ENCODE data around the gene IGFBP7.
"Not testable (repeated sequence)": the region's sequence is repeated elsewhere in the genome, so short reads cannot be mapped to it uniquely, and the experiment has no call there.

The IGFBP7 gene

GRCh38 chr4:57068237-57068981 lies 41.8 kb downstream of the IGFBP7 start:
- no peak for DNase-seq

GRCh38 chr4:57065730-57066482 lies 44.3 kb downstream of the IGFBP7 start:
- no peak for DNase-seq

- DNase-seq, result no peak
These were observed 45.1 kb downstream of the IGFBP7 start for GRCh38 chr4:57064811-57065711.

GRCh38 chr4:57064120-57064519 lies 46.1 kb downstream of the IGFBP7 start:
- DNase-seq, result no peak

GRCh38 chr4:57063518-57063917 lies 46.7 kb downstream of the IGFBP7 start:
- no peak for DNase-seq

GRCh38 chr4:57061395-57061794 lies 48.8 kb downstream of the IGFBP7 start:
- no peak for DNase-seq

- DNase-seq, result not testable (repeated sequence)
These were observed 49.5 kb downstream of the IGFBP7 start for GRCh38 chr4:57060717-57061067.

- DNase-seq, result no peak
These were observed 50.1 kb downstream of the IGFBP7 start for GRCh38 chr4:57059890-57060716.

- no peak for DNase-seq
These were observed 54.3 kb downstream of the IGFBP7 start for GRCh38 chr4:57055886-57056285.

GRCh38 chr4:57053508-57053907 lies 56.7 kb downstream of the IGFBP7 start:
- no peak for DNase-seq

GRCh38 chr4:57051524-57051923 lies 58.7 kb downstream of the IGFBP7 start:
- DNase-seq, result no peak

- DNase-seq, result no peak
These were observed 59.1 kb downstream of the IGFBP7 start for GRCh38 chr4:57051095-57051494.

- no peak for DNase-seq
These were observed 61.4 kb downstream of the IGFBP7 start for GRCh38 chr4:57048590-57049304.

- not testable (repeated sequence) for DNase-seq
These were observed 63.1 kb downstream of the IGFBP7 start for GRCh38 chr4:57047046-57047445.

GRCh38 chr4:57044996-57045395 lies 65.2 kb downstream of the IGFBP7 start:
- no peak for DNase-seq

GRCh38 chr4:57044279-57044678 lies 65.9 kb downstream of the IGFBP7 start:
- DNase-seq, result no peak

GRCh38 chr4:57043347-57044251 lies 66.6 kb downstream of the IGFBP7 start:
- DNase-seq, result no peak

GRCh38 chr4:57042711-57043169 lies 67.4 kb downstream of the IGFBP7 start:
- no peak for DNase-seq

GRCh38 chr4:57041020-57041419 lies 69.2 kb downstream of the IGFBP7 start:
- no peak for DNase-seq

- no peak for DNase-seq
These were observed 69.7 kb downstream of the IGFBP7 start for GRCh38 chr4:57040510-57040909.
